Activated T-cell treated with anti-CD3 and anti-CD28 coated beads, Interleukin-2, amount 50 U/mL, for 24 hours (primary cell): ENCODE data around the gene CDK3.

ENCODE experiments used
- DNase-seq: peaks from one replicate; pipeline ENCODE4 v3.0.0-alpha.2; 2020
- H3K27ac Mint-ChIP-seq: 2 replicates; pipeline ENCODE4 v1.8.0; 2020; ENCODE audit warnings: mild to moderate bottlenecking, mixed read lengths
- H3K27me3 Mint-ChIP-seq: 2 replicates; pipeline ENCODE4 v1.8.0; 2020; ENCODE audit warnings: mixed read lengths
- H3K36me3 Mint-ChIP-seq: 2 replicates; pipeline ENCODE4 v1.8.0; 2020; ENCODE audit warnings: low read depth, mixed read lengths
- H3K4me1 Mint-ChIP-seq: 2 replicates; pipeline ENCODE4 v1.8.0; 2020; ENCODE audit warnings: low read depth, mixed read lengths
- H3K4me3 Mint-ChIP-seq: 2 replicates; pipeline ENCODE4 v1.8.0; 2020; ENCODE audit warnings: mild to moderate bottlenecking, moderate library complexity, mixed read lengths
- H3K9me3 Mint-ChIP-seq: 2 replicates; pipeline ENCODE4 v1.8.0; 2020; ENCODE audit warnings: mixed read lengths

The CDK3 gene

DNA sequence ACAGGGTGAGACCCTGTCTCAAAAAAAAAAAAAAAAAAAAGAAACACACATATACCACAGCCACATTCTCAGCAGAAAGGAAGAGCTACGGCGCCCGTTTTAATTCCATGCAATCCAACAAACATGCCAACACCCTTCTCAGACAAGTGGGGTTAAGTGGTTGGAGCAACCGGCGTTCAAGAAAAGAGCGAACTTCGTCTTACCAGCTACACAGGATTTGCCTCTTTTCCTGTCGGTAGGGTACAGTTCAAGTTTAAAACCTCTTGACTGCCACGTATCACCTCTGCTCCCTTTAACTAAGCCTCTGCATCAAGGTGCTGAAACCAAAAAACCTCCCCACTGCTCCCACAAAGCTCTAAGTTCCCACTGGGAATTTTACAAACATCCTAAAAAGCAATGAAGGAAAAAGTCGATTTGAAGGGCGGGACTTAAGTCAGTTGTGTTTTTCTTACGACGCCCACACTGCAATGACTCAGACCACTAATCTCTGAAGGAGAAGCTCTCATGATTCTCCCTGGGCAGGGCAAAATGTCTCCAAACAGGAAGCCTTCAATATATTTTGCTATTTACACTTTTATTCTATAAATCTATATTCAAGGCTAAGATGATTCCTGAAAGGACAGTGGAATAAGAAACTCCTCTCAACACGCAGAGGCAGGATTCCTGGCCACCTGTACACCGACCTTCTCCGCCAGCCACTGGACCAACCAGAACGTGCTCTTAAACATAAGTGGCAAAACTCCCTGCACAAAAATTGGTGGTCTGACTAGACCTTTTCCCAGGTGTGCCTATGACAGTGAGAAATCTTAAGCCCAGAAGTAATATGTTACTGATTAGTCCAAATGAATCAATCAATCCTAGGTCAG lies 52.8 kb downstream of the CDK3 start:
- DNase-seq: no peak
- Mint-ChIP-seq H3K4me1 (peaks cover 34% of the 10 kb centered on the region), H3K4me3 (no peak overlapping the region), H3K9me3 (no peaks in the 10 kb centered on the region), H3K27ac (peak overlapping the region; percentile 74), H3K27me3 (no peaks in the 10 kb centered on the region), H3K36me3 (peaks cover 92% of the 10 kb centered on the region)

DNA sequence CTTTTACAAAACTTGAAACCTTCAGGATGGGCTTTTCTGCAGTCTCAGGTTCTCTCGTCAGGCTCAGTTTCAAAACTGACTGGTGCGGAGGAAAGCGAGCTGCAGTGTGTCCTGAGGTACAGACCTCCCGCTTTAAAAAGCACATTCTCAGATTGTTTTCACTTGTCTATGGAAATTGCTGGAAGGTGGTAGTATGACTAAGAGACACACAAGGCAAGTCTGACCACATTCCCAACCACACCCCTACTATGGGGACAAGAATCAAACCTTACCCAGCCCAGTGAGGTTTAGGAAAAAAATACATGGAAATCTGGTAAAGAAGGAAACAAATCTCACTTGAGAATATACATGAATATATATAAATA lies 53.4 kb downstream of the CDK3 start:
- H3K4me3 Mint-ChIP-seq: no peak overlapping the region
- H3K27me3 Mint-ChIP-seq: no peaks in the 10 kb centered on the region
- H3K36me3 Mint-ChIP-seq: peaks cover 92% of the 10 kb centered on the region
- no peak for DNase-seq
- H3K9me3 Mint-ChIP-seq: no peaks in the 10 kb centered on the region
- peak overlapping the region; percentile 74 for H3K27ac Mint-ChIP-seq
- H3K4me1 Mint-ChIP-seq: peaks cover 34% of the 10 kb centered on the region
